GM19035 (cell line): ENCODE measurements around the gene ATRAID.

ENCODE experiments used
- ATAC-seq: cut with Tn5 transposase; IDR thresholded peaks from one replicate; pipeline ENCODE4 v1.9.1; 2021; ENCODE audit not compliant: unreplicated experiment

ATRAID gene

GRCh38 chr2:27247893-27248292, 36.1 kb downstream of the ATRAID start:
- ATAC-seq: no peak

- no peak for ATAC-seq
Observed at GRCh38 chr2:27249159-27249890, 37.5 kb downstream of the ATRAID start.

- no peak for ATAC-seq
Observed at GRCh38 chr2:27249891-27250651, 38.2 kb downstream of the ATRAID start.

- no peak for ATAC-seq
Observed at GRCh38 chr2:27250652-27251379, 39.0 kb downstream of the ATRAID start.

- no peak for ATAC-seq
Observed at GRCh38 chr2:27251766-27252165, 39.9 kb downstream of the ATRAID start.

GRCh38 chr2:27255187-27255586, 43.3 kb downstream of the ATRAID start:
- no peak for ATAC-seq

- no peak for ATAC-seq
Observed at GRCh38 chr2:27255660-27256059, 43.8 kb downstream of the ATRAID start.

GRCh38 chr2:27256855-27257454, 45.1 kb downstream of the ATRAID start:
- no peak for ATAC-seq

- no peak for ATAC-seq
Observed at GRCh38 chr2:27258051-27258450, 46.2 kb downstream of the ATRAID start.

- ATAC-seq: no peak
Observed at GRCh38 chr2:27261241-27261925, 49.5 kb downstream of the ATRAID start.

- no peak for ATAC-seq
Observed at GRCh38 chr2:27261926-27262298, 50.1 kb downstream of the ATRAID start.

- no peak for ATAC-seq
Observed at GRCh38 chr2:27262379-27263286, 50.8 kb downstream of the ATRAID start, which contains the start of gene SLC30A3. SLC30A3 (minus strand) TSS chr2:27263047; CDS start chr2:27262906, 141 bp downstream.

GRCh38 chr2:27263287-27264252, 51.7 kb downstream of the ATRAID start:
- no peak for ATAC-seq

GRCh38 chr2:27264253-27264752, 52.5 kb downstream of the ATRAID start:
- no peak for ATAC-seq

- ATAC-seq: no peak
Observed at GRCh38 chr2:27264753-27265535, 53.1 kb downstream of the ATRAID start.

- ATAC-seq: no peak
Observed at GRCh38 chr2:27265536-27265870, 53.7 kb downstream of the ATRAID start.
